ENCODE data around the gene RPUSD4. TPM values are rescaled to one million over a fixed set of nuclear protein-coding genes. Genes with fewer than 3 reads are reported as not detected.

RPUSD4 gene
- total and polyA plus RNA-seq, 11 donors: 15.4 to 50.0 (median 33.2) TPM

- intact Hi-C loops (cut with DNase I): loop anchor here in 7 of 10 donors (5.0 to 10.0 kb wide), 3 partner anchors 50 to 152 kb away; partner anchors contain the start of genes FOXRED1 (in 7 of the 7), SRPRA (in 7 of the 7) and CDON (in 1 of the 7)
- Histone ChIP-seq H3K27ac (peak overlapping the region in 3 of 12 donors; percentile 3 to 70 (median 19)), H3K36me3 (peaks cover 0 to 8% (median 6%) of the 10 kb centered on the region in 9 donors), H3K4me1 (peaks cover 0 to 55% (median 21%) of the 10 kb centered on the region in 12 donors), H3K9me3 (no peaks in the 10 kb centered on the region), H3K4me3 (peak overlapping the region in 3 of 12 donors; percentile 1 to 25 (median 17)), H3K27me3 (no peaks in the 10 kb centered on the region)
- no peak for TF ChIP-seq POLR2A (IDR thresholded peaks at IDR 0.05)
- TF ChIP-seq CTCF (IDR thresholded peaks at IDR 0.05): no peak
- 51 to 79% (median 77%) methylated on average over 2 of the region's 2 CpGs for WGBS, 4 donors
- ATAC-seq (no peak), DNase-seq (no peak)
Measured at GRCh38 chr11:126214441-126214840, 3.0 kb upstream of the RPUSD4 start.

DNA sequence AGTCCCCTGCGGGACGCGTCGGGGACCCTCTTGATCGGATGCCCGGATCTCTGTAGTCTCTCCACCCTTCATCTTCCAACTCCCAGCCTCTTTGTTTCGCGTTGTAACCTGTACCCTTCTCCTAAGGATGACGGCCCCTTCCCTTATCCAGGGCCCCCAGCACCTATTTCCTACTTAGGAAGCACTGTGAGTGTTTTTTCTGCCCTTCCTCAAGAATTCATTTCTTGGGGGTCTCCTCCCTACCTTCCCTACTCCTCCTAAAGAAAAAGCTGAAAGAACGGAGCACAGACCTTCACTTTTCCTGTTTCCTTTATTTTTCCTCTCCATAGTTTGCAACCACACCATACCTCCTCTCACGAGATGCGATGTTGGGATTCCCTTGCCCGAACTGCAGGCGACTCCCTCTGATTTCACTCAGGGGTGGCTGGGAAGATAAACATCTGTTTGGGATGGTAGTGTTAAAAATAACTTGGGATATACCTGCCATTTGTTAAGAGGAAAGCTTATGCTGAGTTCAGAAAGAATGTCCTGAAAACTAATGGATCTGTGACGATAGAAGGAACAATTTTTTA, 725 bp upstream of the RPUSD4 start:
- DNase-seq (no peak), ATAC-seq (no peak)
- 1 to 2% (median 2%) methylated on average over 15 of the region's 15 CpGs for WGBS, 4 donors
- peak overlapping the region; percentile 52 to 97 (median 80) for H3K4me3 ChIP-seq
- peaks cover 0 to 31% (median 23%) of the 10 kb centered on the region in 9 donors for H3K36me3 ChIP-seq
- no peaks in the 10 kb centered on the region for H3K9me3 ChIP-seq
- H3K27me3 ChIP-seq: no peaks in the 10 kb centered on the region
- peak overlapping the region in 11 of 12 donors; percentile 63 to 86 (median 72) for H3K27ac ChIP-seq
- intact Hi-C loops (cut with DNase I): loop anchor here in 8 of 10 donors (2.0 to 10.0 kb wide), 4 partner anchors 53 to 150 kb away; partner anchors contain the start of genes FOXRED1 (in 7 of the 8), SRPRA (in 7 of the 8) and CDON (in 1 of the 8)
- H3K4me1 ChIP-seq: peaks cover 0 to 49% (median 24%) of the 10 kb centered on the region in 12 donors
- TF ChIP-seq POLR2A (IDR thresholded peaks at IDR 0.05) (no peak), CTCF (IDR thresholded peaks at IDR 0.05) (no peak)

DNA sequence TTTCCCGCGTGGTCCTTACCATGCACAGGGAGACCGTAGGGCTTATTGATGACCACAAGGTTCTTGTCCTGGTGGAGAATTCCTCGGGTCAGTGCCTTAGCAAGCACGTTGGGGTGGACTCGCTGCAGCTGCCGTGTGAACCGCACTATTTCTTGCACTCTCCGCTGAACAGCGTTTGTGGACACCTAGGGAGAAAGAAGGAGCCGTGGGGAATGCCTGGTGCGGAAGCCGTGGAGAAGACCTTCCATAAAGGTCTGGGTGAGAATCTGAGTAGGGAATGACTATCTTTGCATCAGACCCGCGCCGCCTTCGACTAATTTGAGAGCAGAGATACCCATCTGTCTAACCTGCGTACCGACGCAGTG, 597 bp downstream of the RPUSD4 start:
- H3K4me1 ChIP-seq: peaks cover 0 to 41% (median 24%) of the 10 kb centered on the region in 12 donors
- no peak for DNase-seq
- no peaks in the 10 kb centered on the region for H3K9me3 ChIP-seq
- peak overlapping the region; percentile 52 to 97 (median 80) for H3K4me3 ChIP-seq
- no peak for TF ChIP-seq CTCF (IDR thresholded peaks at IDR 0.05)
- TF ChIP-seq POLR2A (IDR thresholded peaks at IDR 0.05): no peak
- 4 to 6% (median 5%) methylated on average over 20 of the region's 20 CpGs for WGBS, 4 donors
- peak overlapping the region in 11 of 12 donors; percentile 58 to 86 (median 71) for H3K27ac ChIP-seq
- intact Hi-C loops (cut with DNase I): loop anchor here in 9 of 10 donors (1.0 to 10.0 kb wide), 5 partner anchors 54 to 149 kb away; partner anchors contain the start of genes SRPRA (in 9 of the 9), FOXRED1 (in 8 of the 9) and CDON (in 1 of the 9)
- ATAC-seq: no peak
- peaks cover 0 to 44% (median 34%) of the 10 kb centered on the region in 9 donors for H3K36me3 ChIP-seq
- no peaks in the 10 kb centered on the region for H3K27me3 ChIP-seq

GRCh38 chr11:126207896-126208295, 3.6 kb downstream of the RPUSD4 start:
- Histone ChIP-seq H3K36me3 (peaks cover 0 to 73% (median 64%) of the 10 kb centered on the region in 9 donors), H3K4me3 (no peak overlapping the region), H3K27ac (peak overlapping the region in 10 of 12 donors; percentile 32 to 79 (median 60)), H3K9me3 (no peaks in the 10 kb centered on the region), H3K27me3 (no peaks in the 10 kb centered on the region), H3K4me1 (peaks cover 0 to 40% (median 17%) of the 10 kb centered on the region in 12 donors)
- TF ChIP-seq POLR2A (IDR thresholded peaks at IDR 0.05) (no peak), CTCF (IDR thresholded peaks at IDR 0.05) (no peak)
- WGBS, 4 donors: 94 to 99% (median 97%) methylated on average over 2 of the region's 2 CpGs
- intact Hi-C loops (cut with DNase I): loop anchor here in 1 of 10 donors (5.0 kb wide), 1 partner anchor 146 kb away; the partner anchor contains the start of gene CDON
- no peak for DNase-seq
- ATAC-seq: no peak

Data from heart left ventricle (tissue), 16 donors.